Activated CD8-positive, alpha-beta T cell treated with anti-CD3 and anti-CD28 coated beads for 36 hours (primary cell): ENCODE results near the gene GALNT8. TPM values are rescaled to one million over a fixed set of nuclear protein-coding genes. Genes with fewer than 3 reads are reported as not detected.

Source experiments
- ATAC-seq: fragments of 200-7000 bp; cut with Tn5 transposase; one replicate; pipeline ENCODE4 v1.10.0; 2021; ENCODE audit warnings: mild to moderate bottlenecking, moderate library complexity
- CTCF ChIA-PET: fragments of 350-600 bp; sonication (Branson Sonifier 250); formaldehyde crosslinking; loops from one replicate; lab custom pipeline; 2021; ENCODE audit warnings: antibody characterized with exemption; lab: Charles Lee
- POLR2A ChIA-PET: fragments of 350-600 bp; sonication (Branson Sonifier 250); formaldehyde crosslinking; loops from one replicate; lab custom pipeline; 2021; ENCODE audit warnings: antibody characterized with exemption; lab: Charles Lee
- DNase-seq: peaks from one replicate; pipeline ENCODE4 v3.0.0-alpha.2; 2020
- H3K27ac Mint-ChIP-seq: one replicate; pipeline ENCODE4 v1.8.0; 2021; ENCODE audit warnings: mild to moderate bottlenecking, mixed read lengths
- H3K27me3 Mint-ChIP-seq: one replicate; pipeline ENCODE4 v1.8.0; 2021; ENCODE audit warnings: mixed read lengths
- H3K36me3 Mint-ChIP-seq: one replicate; pipeline ENCODE4 v1.8.0; 2021; ENCODE audit warnings: low read depth, mixed read lengths
- H3K4me1 Mint-ChIP-seq: one replicate; pipeline ENCODE4 v1.8.0; 2021; ENCODE audit warnings: low read depth, mixed read lengths
- H3K4me3 Mint-ChIP-seq: one replicate; pipeline ENCODE4 v1.8.0; 2021; ENCODE audit warnings: mild to moderate bottlenecking, moderate library complexity, mixed read lengths
- H3K9me3 Mint-ChIP-seq: one replicate; pipeline ENCODE4 v1.8.0; 2021; ENCODE audit warnings: mixed read lengths
- intact Hi-C: fragments of 100-400 bp; cut with micrococcal nuclease; formaldehyde crosslinking; loops from one replicate; pipeline ENCODE4 v1.10.0; 2022
- total RNA-seq, 2 experiments: library from RNA; stranded (reverse); gene quantifications; one replicate each; pipeline ENCODE4 v1.2.3, GENCODE V29; 2021
- TF ChIP-seq, protein P1 (sequence below): fragments of 200-600 bp; IDR thresholded peaks from one replicate; pipeline ENCODE4 v1.8.0; 2022; ENCODE audit warnings: antibody characterized with exemption, mild to moderate bottlenecking

GALNT8 gene
- total RNA-seq, 2 experiments from 2014 or later, result 0.38 to 0.60 TPM

DNA sequence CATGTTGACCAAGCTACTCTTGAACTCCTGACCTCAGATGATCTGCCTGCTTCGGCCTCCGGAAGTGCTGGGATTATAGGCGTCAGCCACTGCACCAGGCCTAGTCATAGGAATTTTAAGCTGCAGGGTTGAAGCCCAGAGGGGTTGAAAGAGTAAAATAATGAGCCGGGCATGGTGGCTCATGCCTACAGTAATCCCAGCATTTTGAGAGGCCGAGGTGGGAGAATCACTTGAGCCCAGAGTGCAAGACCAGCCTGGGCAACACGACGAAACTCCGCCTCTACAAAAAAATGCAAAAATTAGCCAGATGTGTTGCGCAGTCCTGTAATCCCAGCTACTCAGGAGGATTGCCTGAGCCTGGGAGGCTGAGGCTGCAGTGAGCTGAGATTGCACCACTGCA is 69.6 kb downstream of the GALNT8 start:
- no peak for ATAC-seq
- DNase-seq, result no peak
- intact Hi-C loops, result no loop called here
- Mint-ChIP-seq H3K27ac (no peak overlapping the region), H3K9me3 (no peaks in the 10 kb centered on the region), H3K4me1 (no peaks in the 10 kb centered on the region), H3K4me3 (no peak overlapping the region), H3K27me3 (peaks cover 5% of the 10 kb centered on the region), H3K36me3 (no peaks in the 10 kb centered on the region)
- TF ChIP-seq, protein P1, sequence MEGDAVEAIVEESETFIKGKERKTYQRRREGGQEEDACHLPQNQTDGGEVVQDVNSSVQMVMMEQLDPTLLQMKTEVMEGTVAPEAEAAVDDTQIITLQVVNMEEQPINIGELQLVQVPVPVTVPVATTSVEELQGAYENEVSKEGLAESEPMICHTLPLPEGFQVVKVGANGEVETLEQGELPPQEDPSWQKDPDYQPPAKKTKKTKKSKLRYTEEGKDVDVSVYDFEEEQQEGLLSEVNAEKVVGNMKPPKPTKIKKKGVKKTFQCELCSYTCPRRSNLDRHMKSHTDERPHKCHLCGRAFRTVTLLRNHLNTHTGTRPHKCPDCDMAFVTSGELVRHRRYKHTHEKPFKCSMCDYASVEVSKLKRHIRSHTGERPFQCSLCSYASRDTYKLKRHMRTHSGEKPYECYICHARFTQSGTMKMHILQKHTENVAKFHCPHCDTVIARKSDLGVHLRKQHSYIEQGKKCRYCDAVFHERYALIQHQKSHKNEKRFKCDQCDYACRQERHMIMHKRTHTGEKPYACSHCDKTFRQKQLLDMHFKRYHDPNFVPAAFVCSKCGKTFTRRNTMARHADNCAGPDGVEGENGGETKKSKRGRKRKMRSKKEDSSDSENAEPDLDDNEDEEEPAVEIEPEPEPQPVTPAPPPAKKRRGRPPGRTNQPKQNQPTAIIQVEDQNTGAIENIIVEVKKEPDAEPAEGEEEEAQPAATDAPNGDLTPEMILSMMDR, result no peak
- POLR2A ChIA-PET, result no interaction called here
- CTCF ChIA-PET, result interaction anchor here (0.6 kb wide), 1 partner anchor 382 kb away, joined by 4 read pairs; no protein-coding TSS in a partner anchor

DNA sequence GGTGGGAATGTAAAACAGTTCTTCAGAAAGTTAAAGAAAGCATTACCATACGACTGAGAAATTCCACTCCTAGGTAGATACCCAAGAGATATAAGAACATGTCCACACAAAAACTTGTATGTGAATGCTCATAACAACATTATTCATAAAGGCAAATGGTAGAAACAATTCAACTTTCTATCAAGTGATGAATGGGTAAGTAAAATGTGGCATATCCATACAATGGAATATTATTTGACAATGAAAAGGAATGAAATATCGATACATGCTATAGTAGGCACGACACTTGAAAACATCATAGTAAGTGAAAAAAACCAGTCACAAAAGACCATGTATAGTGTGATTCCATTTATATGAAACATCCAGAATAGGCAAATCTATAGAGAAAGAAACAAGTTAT is 71.3 kb downstream of the GALNT8 start:
- H3K9me3 Mint-ChIP-seq, result no peaks in the 10 kb centered on the region
- no peak overlapping the region for H3K27ac Mint-ChIP-seq
- no peaks in the 10 kb centered on the region for H3K4me1 Mint-ChIP-seq
- H3K4me3 Mint-ChIP-seq, result no peak overlapping the region
- intact Hi-C loops, result no loop called here
- H3K27me3 Mint-ChIP-seq, result peaks cover 1% of the 10 kb centered on the region
- H3K36me3 Mint-ChIP-seq, result no peaks in the 10 kb centered on the region
- ATAC-seq (no peak), DNase-seq (no peak)
- CTCF ChIA-PET, result no interaction called here
- POLR2A ChIA-PET, result no interaction called here
- TF ChIP-seq, protein P1, result no peak

DNA sequence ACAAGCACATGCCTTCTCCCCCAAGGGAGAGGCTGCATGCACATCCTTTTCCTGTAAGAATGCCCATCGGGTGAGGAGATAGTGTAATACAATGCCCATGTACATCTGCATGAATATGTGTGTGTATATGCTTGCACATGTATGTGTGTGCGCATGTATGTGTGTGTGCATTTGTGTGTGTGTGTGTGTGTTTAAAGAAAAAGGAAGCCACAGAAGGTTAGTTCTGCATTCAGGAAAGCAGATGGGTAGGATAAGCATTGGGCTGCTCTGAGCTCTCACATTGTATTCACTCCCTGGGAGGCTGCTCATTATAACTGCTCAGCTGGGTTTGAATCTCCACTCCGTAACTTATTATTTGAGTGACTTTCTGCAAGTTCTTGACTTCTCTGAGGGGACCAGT is 74.3 kb downstream of the GALNT8 start:
- Mint-ChIP-seq H3K9me3 (no peaks in the 10 kb centered on the region), H3K4me3 (no peak overlapping the region), H3K4me1 (no peaks in the 10 kb centered on the region), H3K27me3 (peaks cover 4% of the 10 kb centered on the region), H3K27ac (no peak overlapping the region), H3K36me3 (no peaks in the 10 kb centered on the region)
- CTCF ChIA-PET, result no interaction called here
- TF ChIP-seq, protein P1, result no peak
- DNase-seq, result no peak
- intact Hi-C loops, result no loop called here
- ATAC-seq, result no peak
- POLR2A ChIA-PET, result no interaction called here

DNA sequence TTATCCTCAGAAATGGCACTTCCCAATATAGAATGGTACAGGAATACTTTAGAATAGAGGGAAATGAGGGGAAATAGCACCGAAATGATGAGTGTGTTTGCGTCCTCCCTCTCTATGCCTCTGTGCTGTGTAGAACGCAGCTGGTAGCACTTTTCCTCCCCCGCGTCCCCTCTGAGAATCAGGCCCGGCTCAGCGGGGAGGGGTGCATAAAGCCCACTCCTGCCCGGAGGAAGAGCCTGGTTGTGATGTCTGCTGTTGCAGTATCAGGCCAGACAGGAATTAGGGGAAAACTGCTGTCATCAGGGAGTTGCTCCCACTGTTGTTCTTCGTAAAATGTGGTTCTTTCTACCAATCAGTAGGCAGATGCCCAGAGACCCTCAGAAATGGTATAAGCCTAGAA is 76.0 kb downstream of the GALNT8 start:
- TF ChIP-seq, protein P1, result no peak
- ChIA-PET CTCF (no interaction called here), POLR2A (no interaction called here)
- no peak for DNase-seq
- Mint-ChIP-seq H3K27me3 (peaks cover 5% of the 10 kb centered on the region), H3K27ac (no peak overlapping the region), H3K9me3 (no peaks in the 10 kb centered on the region), H3K4me1 (no peaks in the 10 kb centered on the region), H3K4me3 (no peak overlapping the region), H3K36me3 (no peaks in the 10 kb centered on the region)
- ATAC-seq, result no peak
- intact Hi-C loops, result no loop called here

DNA sequence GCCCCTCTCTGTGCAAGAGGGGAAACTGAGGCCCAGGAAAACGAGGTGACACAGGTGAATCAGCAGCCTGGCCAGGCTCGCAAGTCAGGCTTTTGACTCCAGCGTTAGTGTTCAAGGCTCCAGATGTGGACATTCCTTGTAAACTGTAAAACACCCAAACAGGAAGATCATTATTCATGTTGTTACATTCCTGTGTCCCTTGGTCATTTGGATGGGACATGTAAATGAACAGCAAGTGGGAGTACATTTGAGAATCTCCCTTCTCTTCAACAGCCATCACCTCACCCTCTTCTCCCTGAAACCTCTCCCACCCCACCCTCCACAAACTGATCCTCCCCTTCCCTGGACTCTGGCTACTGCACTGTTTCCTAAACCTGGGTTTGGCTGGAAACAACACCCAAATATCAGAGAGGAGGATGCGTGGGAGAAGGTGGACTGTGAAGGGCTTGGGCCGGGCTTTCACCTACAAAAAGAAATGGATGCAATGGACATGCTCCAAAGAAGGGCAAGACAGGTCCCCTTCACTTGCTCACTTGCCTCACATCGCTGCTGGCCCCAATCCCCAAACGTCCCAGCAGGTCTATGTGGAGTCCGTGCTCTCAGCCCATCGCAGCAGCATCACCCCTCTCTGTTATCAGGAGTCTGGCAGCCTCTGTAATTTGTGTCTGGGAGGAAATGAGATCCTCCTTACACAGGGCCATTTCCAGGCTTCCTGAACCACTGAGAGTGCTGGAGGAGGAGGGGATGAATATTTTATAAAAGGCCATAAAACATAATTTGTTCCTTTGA is 76.7 kb downstream of the GALNT8 start:
- CTCF ChIA-PET, result no interaction called here
- TF ChIP-seq, protein P1, result no peak
- ATAC-seq, result no peak
- POLR2A ChIA-PET, result no interaction called here
- Mint-ChIP-seq H3K9me3 (no peaks in the 10 kb centered on the region), H3K27ac (no peak overlapping the region), H3K27me3 (peaks cover 5% of the 10 kb centered on the region), H3K4me3 (no peak overlapping the region), H3K36me3 (no peaks in the 10 kb centered on the region), H3K4me1 (no peaks in the 10 kb centered on the region)
- intact Hi-C loops, result no loop called here
- DNase-seq, result no peak
